Type B pancreatic cell (in vitro differentiated cells): ENCODE results near the gene SYTL1. TPM values are rescaled to one million over a fixed set of nuclear protein-coding genes. Genes with fewer than 3 reads are reported as not detected.
A peak's percentile ranks its signal among the peaks of the same experiment; 100 is the strongest.

Experiments
- DNase-seq: peaks from one replicate; pipeline ENCODE4 v3.0.0; 2021; ENCODE audit warnings: mixed read lengths; ENCODE audit not compliant: unreplicated experiment; ENCODE audit errors: extremely low spot score
- H3K27ac Mint-ChIP-seq: 2 replicates; pipeline ENCODE4 v1.8.0; 2021; ENCODE audit warnings: mild to moderate bottlenecking, mixed read lengths
- H3K27me3 Mint-ChIP-seq: 2 replicates; pipeline ENCODE4 v1.8.0; 2021; ENCODE audit warnings: mixed read lengths
- H3K36me3 Mint-ChIP-seq: 2 replicates; pipeline ENCODE4 v1.8.0; 2021; ENCODE audit warnings: mixed read lengths
- H3K4me1 Mint-ChIP-seq: one replicate; pipeline ENCODE4 v1.8.0; 2021; ENCODE audit warnings: mixed read lengths; ENCODE audit not compliant: unreplicated experiment
- H3K4me3 Mint-ChIP-seq: 2 replicates; pipeline ENCODE4 v1.8.0; 2021; ENCODE audit warnings: mild to moderate bottlenecking, mixed read lengths
- H3K9me3 Mint-ChIP-seq: 2 replicates; pipeline ENCODE4 v1.8.0; 2021; ENCODE audit warnings: mixed read lengths
- CTCF ChIP-seq: fragments of 200-600 bp; sonication (generic); conservative IDR thresholded peaks from 2 replicates; pipeline ENCODE4 v1.5.0; 2021; ENCODE audit warnings: antibody characterized with exemption, mild to moderate bottlenecking
- total RNA-seq: library from RNA; stranded (reverse); gene quantifications from 2 replicates; pipeline ENCODE4 v1.2.1, GENCODE V29; 2021; ENCODE audit warnings: low replicate concordance

SYTL1 gene
- total RNA-seq, 1 donor from 2014 or later = 37.2 TPM

- DNase-seq = no peak
- peaks cover 20% of the 10 kb centered on the region for H3K4me1 Mint-ChIP-seq
- H3K27ac Mint-ChIP-seq = peak overlapping the region; percentile 47
- no peaks in the 10 kb centered on the region for H3K27me3 Mint-ChIP-seq
- H3K36me3 Mint-ChIP-seq = peaks cover 4% of the 10 kb centered on the region
- no peak overlapping the region for H3K4me3 Mint-ChIP-seq
- TF ChIP-seq CTCF = no peak
- no peaks in the 10 kb centered on the region for H3K9me3 Mint-ChIP-seq
Measured at GRCh38 chr1:27314169-27314568, 27.7 kb upstream of the SYTL1 start.

- no peak for TF ChIP-seq CTCF
- Mint-ChIP-seq H3K9me3 (no peaks in the 10 kb centered on the region), H3K4me3 (no peak overlapping the region), H3K27me3 (no peaks in the 10 kb centered on the region), H3K36me3 (peaks cover 4% of the 10 kb centered on the region), H3K4me1 (peaks cover 24% of the 10 kb centered on the region), H3K27ac (peak overlapping the region; percentile 47)
- no peak for DNase-seq
Measured at GRCh38 chr1:27314737-27315136, 27.1 kb upstream of the SYTL1 start.

GRCh38 chr1:27316860-27317259 lies 25.0 kb upstream of the SYTL1 start:
- TF ChIP-seq CTCF = no peak
- H3K4me1 Mint-ChIP-seq = peaks cover 29% of the 10 kb centered on the region
- H3K9me3 Mint-ChIP-seq = no peaks in the 10 kb centered on the region
- no peaks in the 10 kb centered on the region for H3K36me3 Mint-ChIP-seq
- no peaks in the 10 kb centered on the region for H3K27me3 Mint-ChIP-seq
- H3K27ac Mint-ChIP-seq = no peak overlapping the region
- no peak overlapping the region for H3K4me3 Mint-ChIP-seq
- no peak for DNase-seq

- Mint-ChIP-seq H3K27ac (peak overlapping the region; percentile 36), H3K4me3 (peak overlapping the region; percentile 47), H3K36me3 (no peaks in the 10 kb centered on the region), H3K4me1 (peaks cover 30% of the 10 kb centered on the region), H3K9me3 (no peaks in the 10 kb centered on the region), H3K27me3 (no peaks in the 10 kb centered on the region)
- TF ChIP-seq CTCF = no peak
- DNase-seq = no peak
Measured at GRCh38 chr1:27318136-27318535, 23.7 kb upstream of the SYTL1 start.

- DNase-seq = no peak
- Mint-ChIP-seq H3K4me1 (peaks cover 31% of the 10 kb centered on the region), H3K27me3 (no peaks in the 10 kb centered on the region), H3K4me3 (peak overlapping the region; percentile 47), H3K9me3 (no peaks in the 10 kb centered on the region), H3K27ac (peak overlapping the region; percentile 36), H3K36me3 (no peaks in the 10 kb centered on the region)
- no peak for TF ChIP-seq CTCF
Measured at GRCh38 chr1:27318596-27318995, 23.2 kb upstream of the SYTL1 start.
